H1 (cell line): ENCODE results near the gene SPG11.

Experiments
- ASH2L ChIP-seq: fragments of 200-600, 300-600 bp; sonication (generic); IDR thresholded peaks from one replicate; pipeline ENCODE4 v1.7.1; 2017; ENCODE audit warnings: low read length
- CHD1 ChIP-seq: IDR thresholded peaks from 2 replicates; pipeline ENCODE4 v1.6.1; 2012; ENCODE audit warnings: low read depth, low read length, improper control_type of control experiment
- CTCF ChIP-seq, 3 experiments: IDR thresholded peaks; 1 replicate in 2 of 3; 2 replicates in 1 of 3; pipeline versions ENCODE4 v1.5.1 to v1.6.1; 2011; ENCODE audit warnings: low read length in 3 of 3, mild to moderate bottlenecking in 3 of 3, inconsistent platforms in 2 of 3, low read depth in 1 of 3, moderate library complexity in 1 of 3; ENCODE audit not compliant: insufficient read depth in 1 of 3; ENCODE audit errors: control extremely low read depth in 1 of 3
- EP300 ChIP-seq, 2 experiments: IDR thresholded peaks; 1 replicate in 1 of 2; 2 replicates in 1 of 2; pipeline ENCODE4 v1.6.1; 2011 to 2012; ENCODE audit warnings: low read depth in 2 of 2, low read length in 2 of 2, mild to moderate bottlenecking in 2 of 2, borderline replicate concordance in 1 of 2, inconsistent platforms in 1 of 2, moderate library complexity in 1 of 2
- KDM1A ChIP-seq: fragments of 200-600, 300-600 bp; sonication (generic); IDR thresholded peaks from 2 replicates; pipeline ENCODE4 v1.7.1; 2016; ENCODE audit warnings: mild to moderate bottlenecking, low read length, borderline replicate concordance
- POLR2A ChIP-seq, 2 experiments: IDR thresholded peaks; 1 replicate in 1 of 2; 2 replicates in 1 of 2; pipeline ENCODE4 v1.6.1; 2011; ENCODE audit warnings: low read depth in 2 of 2, low read length in 2 of 2, mild to moderate bottlenecking in 2 of 2; ENCODE audit errors: control extremely low read depth in 1 of 2

GRCh38 chr15:44695294-44695693, 31.8 kb upstream of the SPG11 start:
- no peak for TF ChIP-seq EP300 (IDR thresholded peaks at IDR 0.05; ENCODE audit: borderline replicate concordance in 1 of 2, low read depth in 2 of 2, low read length in 2 of 2)
- TF ChIP-seq CTCF (IDR thresholded peaks at IDR 0.05; ENCODE audit: control extremely low read depth in 1 of 3, insufficient read depth in 1 of 3, low read depth in 1 of 3, low read length in 3 of 3), result no peak
- no peak for TF ChIP-seq ASH2L
- TF ChIP-seq CHD1, result no peak
- TF ChIP-seq POLR2A (IDR thresholded peaks at IDR 0.05; ENCODE audit: control extremely low read depth in 1 of 2, low read depth in 2 of 2, low read length in 2 of 2), result no peak
- no peak for TF ChIP-seq KDM1A
